GM19395 (cell line): ENCODE data around the gene CC2D2A.
"Not testable (repeated sequence)": the region's sequence is repeated elsewhere in the genome, so short reads cannot be mapped to it uniquely, and the experiment has no call there.

ENCODE experiments used
- ATAC-seq: cut with Tn5 transposase; IDR thresholded peaks from one replicate; pipeline ENCODE4 v1.9.1; 2021; ENCODE audit warnings: mild to moderate bottlenecking, moderate library complexity; ENCODE audit not compliant: unreplicated experiment

CC2D2A gene

GRCh38 chr4:15513545-15513944 lies 43.9 kb downstream of the CC2D2A start:
- ATAC-seq = no peak

- ATAC-seq = no peak
These were observed 45.4 kb downstream of the CC2D2A start for GRCh38 chr4:15515106-15515505.

- ATAC-seq = no peak
These were observed 46.8 kb downstream of the CC2D2A start for GRCh38 chr4:15516494-15516893.

GRCh38 chr4:15517681-15518080 lies 48.0 kb downstream of the CC2D2A start:
- ATAC-seq = not testable (repeated sequence)

GRCh38 chr4:15521442-15522039 lies 51.9 kb downstream of the CC2D2A start:
- no peak for ATAC-seq

- no peak for ATAC-seq
These were observed 55.4 kb downstream of the CC2D2A start for GRCh38 chr4:15525080-15525479.

- no peak for ATAC-seq
These were observed 57.4 kb downstream of the CC2D2A start for GRCh38 chr4:15526924-15527592.

- ATAC-seq = no peak
These were observed 62.1 kb downstream of the CC2D2A start for GRCh38 chr4:15531792-15532191.

- no peak for ATAC-seq
These were observed 64.1 kb downstream of the CC2D2A start for GRCh38 chr4:15533817-15534216.

- no peak for ATAC-seq
These were observed 65.9 kb downstream of the CC2D2A start for GRCh38 chr4:15535599-15535998.

- ATAC-seq = no peak
These were observed 67.1 kb downstream of the CC2D2A start for GRCh38 chr4:15536552-15537499.

- no peak for ATAC-seq
These were observed 72.3 kb downstream of the CC2D2A start for GRCh38 chr4:15541941-15542340.

- ATAC-seq = no peak
These were observed 73.1 kb downstream of the CC2D2A start for GRCh38 chr4:15542760-15543159.

- ATAC-seq = no peak
These were observed 74.0 kb downstream of the CC2D2A start for GRCh38 chr4:15543537-15544247.

- no peak for ATAC-seq
These were observed 74.6 kb downstream of the CC2D2A start for GRCh38 chr4:15544248-15544729.

GRCh38 chr4:15545371-15545770 lies 75.7 kb downstream of the CC2D2A start:
- no peak for ATAC-seq

- ATAC-seq = no peak
These were observed 77.7 kb downstream of the CC2D2A start for GRCh38 chr4:15547392-15547791.

GRCh38 chr4:15550491-15550890 lies 80.8 kb downstream of the CC2D2A start:
- no peak for ATAC-seq

- ATAC-seq = no peak
These were observed 82.2 kb downstream of the CC2D2A start for GRCh38 chr4:15551740-15552446.
